Progenitor cell of endocrine pancreas (in vitro differentiated cells): ENCODE measurements around the gene TMEM120B. TPM values are rescaled to one million over a fixed set of nuclear protein-coding genes. Genes with fewer than 3 reads are reported as not detected.
"Not testable (repeated sequence)": the region's sequence is repeated elsewhere in the genome, so short reads cannot be mapped to it uniquely, and the experiment has no call there.

ENCODE experiments used
- DNase-seq: peaks from one replicate; pipeline ENCODE4 v3.0.0; 2021; ENCODE audit warnings: low spot score; ENCODE audit not compliant: unreplicated experiment
- H3K27ac Mint-ChIP-seq: 2 replicates; pipeline ENCODE4 v1.8.0; 2021; ENCODE audit warnings: mild to moderate bottlenecking, moderate library complexity, mixed read lengths
- H3K27me3 Mint-ChIP-seq: 2 replicates; pipeline ENCODE4 v1.8.0; 2021; ENCODE audit warnings: mixed read lengths
- H3K36me3 Mint-ChIP-seq: 2 replicates; pipeline ENCODE4 v1.8.0; 2022; ENCODE audit warnings: mixed read lengths; ENCODE audit not compliant: insufficient read depth
- H3K4me1 Mint-ChIP-seq: 2 replicates; pipeline ENCODE4 v1.8.0; 2021; ENCODE audit warnings: low read depth, mixed read lengths
- H3K4me3 Mint-ChIP-seq: 2 replicates; pipeline ENCODE4 v1.8.0; 2021; ENCODE audit warnings: low read depth, mild to moderate bottlenecking, moderate library complexity, mixed read lengths
- H3K9me3 Mint-ChIP-seq: 2 replicates; pipeline ENCODE4 v1.8.0; 2021; ENCODE audit warnings: low read depth, mixed read lengths
- CTCF ChIP-seq: fragments of 200-600 bp; sonication (generic); IDR thresholded peaks from one replicate; pipeline ENCODE4 v1.5.0; 2021; ENCODE audit warnings: antibody characterized with exemption, mild to moderate bottlenecking; ENCODE audit not compliant: unreplicated experiment
- total RNA-seq: library from RNA; stranded (reverse); gene quantifications from 2 replicates; pipeline ENCODE4 v1.2.1, GENCODE V29; 2021

The TMEM120B gene
- total RNA-seq, 1 donor from 2014 or later: 16.1 TPM

GRCh38 chr12:121751749-121752351, 39.3 kb downstream of the TMEM120B start:
- no peak overlapping the region for H3K4me3 Mint-ChIP-seq
- peaks cover 10% of the 10 kb centered on the region for H3K4me1 Mint-ChIP-seq
- H3K36me3 Mint-ChIP-seq: peaks cover 7% of the 10 kb centered on the region
- H3K9me3 Mint-ChIP-seq: no peaks in the 10 kb centered on the region
- H3K27ac Mint-ChIP-seq: no peak overlapping the region
- TF ChIP-seq CTCF: no peak
- H3K27me3 Mint-ChIP-seq: no peaks in the 10 kb centered on the region
- DNase-seq: no peak

- peaks cover 3% of the 10 kb centered on the region for H3K4me1 Mint-ChIP-seq
These were observed 41.3 kb downstream of the TMEM120B start for GRCh38 chr12:121753844-121754264.

GRCh38 chr12:121754836-121755235, 42.3 kb downstream of the TMEM120B start:
- Mint-ChIP-seq H3K9me3 (no peaks in the 10 kb centered on the region), H3K27me3 (no peaks in the 10 kb centered on the region), H3K27ac (no peak overlapping the region), H3K4me1 (no peaks in the 10 kb centered on the region), H3K4me3 (no peak overlapping the region), H3K36me3 (peaks cover 6% of the 10 kb centered on the region)
- TF ChIP-seq CTCF: no peak
- no peak for DNase-seq

More at GRCh38 chr12:121753844-121754264, 41.3 kb downstream of the TMEM120B start:
- TF ChIP-seq CTCF: no peak
- H3K36me3 Mint-ChIP-seq: peaks cover 6% of the 10 kb centered on the region
- no peak for DNase-seq
- H3K9me3 Mint-ChIP-seq: no peaks in the 10 kb centered on the region
- no peak overlapping the region for H3K4me3 Mint-ChIP-seq
- H3K27me3 Mint-ChIP-seq: no peaks in the 10 kb centered on the region
- H3K27ac Mint-ChIP-seq: no peak overlapping the region

DNA sequence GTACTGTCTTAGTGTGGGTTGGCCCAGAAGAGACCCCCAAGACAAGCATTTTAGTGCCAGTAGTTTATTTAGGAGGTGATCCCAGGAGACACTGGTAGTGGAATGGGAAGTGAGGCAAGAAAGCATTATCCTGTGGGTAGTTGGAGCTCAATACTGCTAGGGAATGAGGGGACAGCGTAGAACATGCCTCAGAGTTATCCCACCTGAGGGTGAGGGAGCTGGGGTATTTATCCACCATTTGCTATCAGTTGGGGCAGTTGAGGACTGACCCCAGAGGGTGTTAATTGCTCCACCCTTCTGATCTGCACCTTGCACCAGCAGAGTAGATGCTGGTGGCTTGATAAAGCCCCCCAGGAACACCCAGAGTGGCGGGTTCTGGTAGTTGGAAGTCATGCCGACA, 43.0 kb downstream of the TMEM120B start:
- no peak for TF ChIP-seq CTCF
- Mint-ChIP-seq H3K4me1 (no peaks in the 10 kb centered on the region), H3K4me3 (no peak overlapping the region), H3K27ac (no peak overlapping the region), H3K36me3 (peaks cover 6% of the 10 kb centered on the region), H3K27me3 (no peaks in the 10 kb centered on the region), H3K9me3 (no peaks in the 10 kb centered on the region)
- DNase-seq: no peak

GRCh38 chr12:121758536-121758935, 46.0 kb downstream of the TMEM120B start:
- not testable (repeated sequence) for H3K27ac Mint-ChIP-seq, H3K9me3 Mint-ChIP-seq, DNase-seq, H3K36me3 Mint-ChIP-seq, H3K4me1 Mint-ChIP-seq, H3K27me3 Mint-ChIP-seq, H3K4me3 Mint-ChIP-seq

DNA sequence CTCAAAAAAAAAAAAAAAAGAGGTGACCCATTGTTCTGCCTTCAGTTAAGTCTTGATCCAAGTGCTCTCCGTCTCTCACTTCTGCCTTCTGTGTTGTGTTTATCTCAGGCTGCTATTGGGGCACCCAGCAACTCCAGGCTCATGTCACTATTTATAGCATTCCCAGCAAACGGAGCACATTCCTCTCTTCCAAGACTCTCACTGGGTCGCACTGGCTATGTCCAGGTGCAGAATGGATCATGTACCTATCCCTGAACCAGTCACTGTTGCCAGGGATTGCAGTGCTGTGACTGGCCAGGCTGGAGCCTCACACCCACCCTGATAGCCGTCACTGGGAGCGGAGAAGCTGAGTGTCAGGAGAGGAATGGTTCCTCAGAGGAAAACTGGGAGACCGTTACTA, 49.7 kb downstream of the TMEM120B start:
- no peaks in the 10 kb centered on the region for H3K9me3 Mint-ChIP-seq
- DNase-seq: no peak
- H3K4me3 Mint-ChIP-seq: no peak overlapping the region
- no peak for TF ChIP-seq CTCF
- no peaks in the 10 kb centered on the region for H3K27me3 Mint-ChIP-seq
- peaks cover 3% of the 10 kb centered on the region for H3K36me3 Mint-ChIP-seq
- peaks cover 3% of the 10 kb centered on the region for H3K4me1 Mint-ChIP-seq
- H3K27ac Mint-ChIP-seq: no peak overlapping the region
